NB4 (cell line): ENCODE results near the gene ELMO3.

Source experiments
- DNase-seq: peaks from one replicate; pipeline ENCODE4 v3.0.0; 2010; ENCODE audit warnings: low read depth
- H3K4me3 ChIP-seq: one replicate; pipeline ENCODE4 v1.5.1; 2011; ENCODE audit warnings: mild to moderate bottlenecking, low read depth, low read length, moderate library complexity
- MYC ChIP-seq: IDR thresholded peaks from 2 replicates; pipeline ENCODE4 v1.6.1; 2011; ENCODE audit warnings: low read depth, low read length
- POLR2A ChIP-seq: IDR thresholded peaks from 2 replicates; pipeline ENCODE4 v1.6.1; 2011; ENCODE audit warnings: mild to moderate bottlenecking; ENCODE audit not compliant: insufficient read length; ENCODE audit errors: extremely low read depth
- TF ChIP-seq, protein P1 (sequence below): IDR thresholded peaks from 2 replicates; pipeline ENCODE4 v1.6.1; 2011; ENCODE audit warnings: low read depth, low read length
- TF ChIP-seq, protein P2 (sequence below): IDR thresholded peaks from one replicate; pipeline ENCODE4 v1.5.1; 2012; ENCODE audit warnings: low read depth, low read length

The ELMO3 gene

DNA sequence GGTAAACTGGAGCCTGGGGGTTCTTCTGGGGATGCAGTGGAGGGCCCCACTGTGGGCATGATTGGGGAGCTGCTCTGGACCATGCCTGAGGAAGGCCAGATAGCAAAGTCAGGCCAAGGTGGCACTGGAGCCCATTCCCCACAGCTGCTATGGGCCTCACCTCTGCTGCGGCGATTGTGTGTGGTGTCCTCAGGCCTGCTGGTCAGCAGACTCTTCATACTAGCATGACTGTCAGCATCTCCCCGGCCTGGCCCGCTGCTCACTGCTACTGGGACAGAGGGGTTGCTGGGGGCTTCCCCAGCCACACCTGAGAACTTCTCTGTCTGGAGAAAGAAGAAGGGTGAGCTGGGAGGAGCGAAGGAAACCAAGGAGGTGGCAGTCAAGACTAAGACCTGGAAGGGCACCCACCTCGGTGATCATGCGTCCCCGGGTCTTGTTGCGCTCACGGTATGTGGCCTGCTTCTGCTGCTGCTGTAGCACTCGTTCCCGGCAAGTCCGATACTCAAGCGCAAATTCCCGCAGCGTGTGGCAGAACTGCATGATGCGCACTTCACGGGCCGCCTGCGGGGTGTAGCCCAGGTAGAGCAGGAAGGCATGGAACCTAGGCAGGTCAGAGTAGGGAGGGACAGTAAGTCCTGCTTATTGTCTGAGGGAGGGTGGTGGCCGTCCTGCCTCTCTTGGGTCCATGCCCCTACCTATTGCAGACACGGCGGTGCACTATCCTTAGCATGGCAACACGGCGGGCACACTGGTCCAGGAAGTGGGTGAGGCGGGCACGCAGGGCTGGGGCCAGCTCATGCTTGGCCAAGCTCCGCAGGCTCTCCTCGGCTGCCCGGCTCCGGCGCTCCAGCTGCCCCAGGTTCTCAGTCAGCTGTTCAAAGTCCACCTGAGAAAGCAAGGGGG is 31.2 kb downstream of the ELMO3 start:
- no peak for DNase-seq
- TF ChIP-seq POLR2A (no peak), MYC (no peak)
- TF ChIP-seq, protein P1, sequence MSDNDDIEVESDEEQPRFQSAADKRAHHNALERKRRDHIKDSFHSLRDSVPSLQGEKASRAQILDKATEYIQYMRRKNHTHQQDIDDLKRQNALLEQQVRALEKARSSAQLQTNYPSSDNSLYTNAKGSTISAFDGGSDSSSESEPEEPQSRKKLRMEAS = no peak
- TF ChIP-seq, protein P2, sequence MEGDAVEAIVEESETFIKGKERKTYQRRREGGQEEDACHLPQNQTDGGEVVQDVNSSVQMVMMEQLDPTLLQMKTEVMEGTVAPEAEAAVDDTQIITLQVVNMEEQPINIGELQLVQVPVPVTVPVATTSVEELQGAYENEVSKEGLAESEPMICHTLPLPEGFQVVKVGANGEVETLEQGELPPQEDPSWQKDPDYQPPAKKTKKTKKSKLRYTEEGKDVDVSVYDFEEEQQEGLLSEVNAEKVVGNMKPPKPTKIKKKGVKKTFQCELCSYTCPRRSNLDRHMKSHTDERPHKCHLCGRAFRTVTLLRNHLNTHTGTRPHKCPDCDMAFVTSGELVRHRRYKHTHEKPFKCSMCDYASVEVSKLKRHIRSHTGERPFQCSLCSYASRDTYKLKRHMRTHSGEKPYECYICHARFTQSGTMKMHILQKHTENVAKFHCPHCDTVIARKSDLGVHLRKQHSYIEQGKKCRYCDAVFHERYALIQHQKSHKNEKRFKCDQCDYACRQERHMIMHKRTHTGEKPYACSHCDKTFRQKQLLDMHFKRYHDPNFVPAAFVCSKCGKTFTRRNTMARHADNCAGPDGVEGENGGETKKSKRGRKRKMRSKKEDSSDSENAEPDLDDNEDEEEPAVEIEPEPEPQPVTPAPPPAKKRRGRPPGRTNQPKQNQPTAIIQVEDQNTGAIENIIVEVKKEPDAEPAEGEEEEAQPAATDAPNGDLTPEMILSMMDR = no peak
- no peak overlapping the region for H3K4me3 ChIP-seq

DNA sequence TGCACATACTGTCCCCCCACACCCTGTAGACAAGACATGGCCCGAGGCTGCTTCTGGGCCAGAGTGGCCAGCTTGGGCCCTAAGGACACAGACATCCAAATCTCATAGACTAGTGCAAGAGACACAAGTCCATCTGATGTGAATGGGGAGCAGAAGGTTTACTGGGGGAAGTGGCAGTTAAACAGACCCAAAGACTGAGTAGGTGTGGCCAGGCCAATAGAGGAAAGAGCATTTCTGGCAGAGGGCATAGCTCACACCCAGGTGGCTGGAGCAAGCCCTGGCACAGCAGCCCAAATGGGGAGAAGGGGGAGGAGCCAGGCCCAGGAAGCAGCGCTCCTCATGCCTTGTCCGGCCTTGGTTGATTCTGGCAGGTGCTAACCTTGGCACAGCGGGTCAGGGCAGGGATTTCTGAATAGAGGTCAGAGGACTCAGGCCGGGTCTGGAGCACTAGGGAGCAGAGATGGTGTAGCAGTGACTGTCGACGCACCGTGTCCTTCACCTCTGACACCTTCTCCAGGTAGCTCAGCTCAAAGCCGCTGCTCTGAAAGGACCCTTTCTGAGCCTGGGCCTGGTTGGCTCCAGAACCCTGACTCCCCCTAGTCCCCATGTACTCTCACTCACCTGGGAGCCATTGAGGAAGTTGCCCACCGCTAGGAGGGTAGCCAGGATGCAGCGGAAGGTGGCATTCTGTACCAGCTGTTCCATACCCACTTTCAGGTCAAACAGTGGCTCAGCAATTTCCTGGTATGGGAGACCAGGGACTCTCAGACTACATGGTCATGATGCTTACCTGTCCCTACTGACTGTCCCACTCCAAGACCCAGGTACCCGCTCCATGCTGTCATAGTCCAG is 32.1 kb downstream of the ELMO3 start:
- DNase-seq = no peak
- H3K4me3 ChIP-seq = no peak overlapping the region

DNA sequence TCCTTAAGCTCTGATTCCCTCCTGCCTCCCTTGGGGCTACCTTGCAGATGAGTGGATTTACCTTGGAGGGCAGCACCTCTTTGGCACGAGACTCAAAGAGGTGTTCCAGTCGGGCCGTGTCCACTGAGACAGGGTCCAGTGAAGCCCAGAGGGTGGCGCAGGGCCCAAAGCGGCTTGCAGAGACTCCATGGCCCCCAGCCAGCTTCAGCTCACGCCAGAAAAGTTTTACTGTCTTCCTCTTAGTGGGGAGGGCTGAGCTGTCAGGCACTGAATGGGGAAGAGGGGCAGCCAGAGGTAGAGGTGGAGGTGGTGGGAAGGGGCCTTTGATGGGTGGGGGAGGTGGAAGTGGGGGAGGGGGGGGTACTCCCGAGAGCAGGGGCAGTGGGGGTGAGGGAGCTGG is 34.7 kb downstream of the ELMO3 start:
- TF ChIP-seq, protein P2 = no peak
- TF ChIP-seq, protein P1 = no peak
- TF ChIP-seq MYC (no peak), POLR2A (no peak)
- no peak overlapping the region for H3K4me3 ChIP-seq
- no peak for DNase-seq

More for the DNA sequence above, 32.1 kb downstream of the ELMO3 start:
- TF ChIP-seq, protein P2 = no peak
- TF ChIP-seq POLR2A = no peak
- TF ChIP-seq, protein P1 = no peak
- TF ChIP-seq MYC = no peak

DNA sequence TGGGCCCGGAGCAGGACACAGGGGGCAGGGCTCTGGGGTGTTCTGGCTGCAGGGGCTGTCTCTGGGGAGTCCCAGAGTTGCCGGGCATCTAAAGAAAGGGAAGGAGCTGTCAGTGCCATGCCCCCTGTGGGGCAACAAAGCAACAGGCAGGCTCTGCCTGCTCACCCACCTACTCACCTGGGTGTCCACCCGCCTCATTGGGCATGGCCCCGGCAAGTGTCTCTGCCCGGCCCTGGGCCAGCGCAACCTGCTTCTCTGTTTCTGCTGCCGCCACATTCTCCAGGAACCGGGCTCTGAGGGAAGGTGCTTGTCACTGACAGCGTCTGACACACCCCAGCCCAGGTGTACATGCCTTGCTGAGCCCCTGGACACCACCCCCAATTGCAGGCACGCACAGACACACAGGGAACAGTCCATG is 35.3 kb downstream of the ELMO3 start:
- DNase-seq = no peak

More for the DNA sequence above, 35.3 kb downstream of the ELMO3 start:
- no peak overlapping the region for H3K4me3 ChIP-seq
- TF ChIP-seq, protein P1 = no peak
- TF ChIP-seq MYC = no peak
- TF ChIP-seq, protein P2 = no peak
- TF ChIP-seq POLR2A = no peak
